Naive thymus-derived CD4-positive, alpha-beta T cell (primary cell): ENCODE results near the gene SERPINA9. TPM values are rescaled to one million over a fixed set of nuclear protein-coding genes. Genes with fewer than 3 reads are reported as not detected.

Source experiments
- ATAC-seq: fragments of 150-1000 bp; cut with Tn5 transposase; 2 replicates; pipeline ENCODE4 v1.10.0; 2021; ENCODE audit warnings: mild to moderate bottlenecking, moderate library complexity
- CTCF ChIA-PET: fragments of 350-600 bp; sonication (Branson Sonifier 250); formaldehyde crosslinking; loops from one replicate; lab custom pipeline; 2021; ENCODE audit warnings: antibody characterized with exemption; lab: Charles Lee
- POLR2A ChIA-PET: fragments of 350-600 bp; sonication (Branson Sonifier 250); formaldehyde crosslinking; loops from one replicate; lab custom pipeline; 2021; ENCODE audit warnings: antibody characterized with exemption, inconsistent platforms; lab: Charles Lee
- DNase-seq, 9 donors: peaks; one replicate each; pipeline versions ENCODE4 v3.0.0 to v3.0.0-alpha.2; 2020 to 2022; ENCODE audit warnings: mixed read lengths in 1 of 9
- H3K27ac ChIP-seq: one replicate; pipeline ENCODE4 v1.7.0; 2013; ENCODE audit warnings: mild to moderate bottlenecking, low read depth, low read length, moderate library complexity
- H3K27me3 ChIP-seq, 2 donors: one replicate each; pipeline ENCODE4 v1.7.0; 2013; ENCODE audit warnings: low read length in 2 of 2, mild to moderate bottlenecking in 2 of 2, moderate library complexity in 2 of 2; ENCODE audit not compliant: control insufficient read depth in 2 of 2, insufficient read depth in 2 of 2
- H3K36me3 ChIP-seq, 3 experiments: 1 replicate in 2 of 3; 2 replicates in 1 of 3; pipeline ENCODE4 v1.7.0; 2013; ENCODE audit warnings: low read length in 3 of 3, mild to moderate bottlenecking in 3 of 3, moderate library complexity in 1 of 3; ENCODE audit not compliant: insufficient read depth in 3 of 3, control insufficient read depth in 2 of 3
- H3K4me1 ChIP-seq, 2 donors: one replicate each; pipeline ENCODE4 v1.7.0; 2013; ENCODE audit warnings: low read length in 2 of 2, mild to moderate bottlenecking in 2 of 2, moderate library complexity in 1 of 2; ENCODE audit not compliant: control insufficient read depth in 2 of 2, insufficient read depth in 2 of 2
- H3K4me3 ChIP-seq: 2 replicates; pipeline ENCODE4 v1.7.0; 2013; ENCODE audit warnings: mild to moderate bottlenecking, low read length
- H3K9me3 ChIP-seq, 3 experiments: 1 replicate in 2 of 3; 2 replicates in 1 of 3; pipeline ENCODE4 v1.7.0; 2013; ENCODE audit warnings: low read length in 3 of 3; ENCODE audit not compliant: control insufficient read depth in 2 of 3
- H3K27ac Mint-ChIP-seq, 9 donors: one replicate each; pipeline ENCODE4 v1.8.0; 2020 to 2022; ENCODE audit warnings: mixed read lengths in 9 of 9, mild to moderate bottlenecking in 8 of 9, moderate library complexity in 5 of 9, inconsistent platforms in 2 of 9
- H3K27me3 Mint-ChIP-seq, 5 donors: one replicate each; pipeline ENCODE4 v1.8.0; 2021 to 2022; ENCODE audit warnings: mixed read lengths in 5 of 5, mild to moderate bottlenecking in 1 of 5
- H3K36me3 Mint-ChIP-seq, 5 donors: one replicate each; pipeline ENCODE4 v1.8.0; 2020 to 2022; ENCODE audit warnings: mixed read lengths in 5 of 5, mild to moderate bottlenecking in 3 of 5, inconsistent platforms in 1 of 5
- H3K4me1 Mint-ChIP-seq, 7 donors: one replicate each; pipeline ENCODE4 v1.8.0; 2020 to 2022; ENCODE audit warnings: mixed read lengths in 7 of 7, mild to moderate bottlenecking in 3 of 7, inconsistent platforms in 1 of 7
- H3K4me3 Mint-ChIP-seq, 10 donors: one replicate each; pipeline ENCODE4 v1.8.0; 2020 to 2022; ENCODE audit warnings: mild to moderate bottlenecking in 10 of 10, mixed read lengths in 10 of 10, moderate library complexity in 6 of 10, inconsistent platforms in 2 of 10
- H3K9me3 Mint-ChIP-seq, 11 donors: one replicate each; pipeline ENCODE4 v1.8.0; 2020 to 2022; ENCODE audit warnings: mixed read lengths in 11 of 11, mild to moderate bottlenecking in 4 of 11, inconsistent platforms in 1 of 11, moderate library complexity in 1 of 11
- intact Hi-C, 2 donors: fragments of 100-400 bp; cut with micrococcal nuclease; formaldehyde crosslinking; loops; one replicate each; pipeline ENCODE4 v1.15.1; 2023
- polyA plus RNA-seq, 2 donors: library from polyadenylated mRNA; unstranded; fragments of 300-500 nt; fragmentation: Illumina TruSeq; gene quantifications; one replicate each; pipeline ENCODE4 v1.2.3, GENCODE V29; 2021
- total RNA-seq, 6 experiments: library from RNA in 5 of 6; stranded (reverse) in 5 of 6; gene quantifications; 1 replicate in 5 of 6; 2 replicates in 1 of 6; pipeline ENCODE4 v1.2.3 and lab custom pipeline; 2021 to 2026

The SERPINA9 gene
- total and polyA plus RNA-seq, 7 experiments from 2014 or later = not detected

DNA sequence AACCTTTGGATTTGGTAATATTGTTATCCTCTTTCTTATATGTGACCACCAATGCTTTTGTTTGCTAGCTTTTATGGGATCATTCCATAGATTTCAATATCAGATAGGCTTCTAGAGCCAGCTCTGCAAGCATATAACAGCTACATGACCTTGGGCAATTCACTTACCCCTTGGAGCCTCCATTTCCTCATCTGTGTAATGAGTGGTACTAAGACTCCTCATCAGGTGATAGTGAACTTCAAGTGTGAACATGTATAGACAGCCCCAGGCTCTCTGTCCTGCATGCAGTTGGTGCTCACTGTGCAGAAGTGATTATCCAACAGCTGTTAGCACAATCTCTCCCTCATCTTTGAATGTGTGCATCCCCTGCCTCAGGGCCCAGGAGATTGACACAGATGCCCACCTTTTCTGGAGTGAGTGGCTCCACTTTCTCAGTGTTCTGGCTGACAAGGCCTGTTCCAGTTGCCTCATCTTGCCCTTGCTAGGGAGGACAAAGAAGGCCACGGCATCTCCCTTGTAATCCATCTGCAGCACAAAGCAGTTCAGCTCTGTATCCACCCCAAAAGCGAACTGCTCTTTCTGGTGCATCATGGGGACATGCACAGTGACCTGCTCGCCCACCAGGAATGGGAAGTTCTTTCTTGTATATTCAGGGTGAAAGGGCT, 9.2 kb downstream of the SERPINA9 start:
- peaks cover 0 to 10% (median 0%) of the 10 kb centered on the region in 3 experiments for H3K9me3 ChIP-seq
- ATAC-seq (no peak), DNase-seq (no peak)
- H3K27me3 ChIP-seq = no peaks in the 10 kb centered on the region
- Mint-ChIP-seq H3K4me3 (no peak overlapping the region), H3K36me3 (peaks cover 0 to 7% (median 0%) of the 10 kb centered on the region in 5 donors), H3K9me3 (peaks cover 6 to 31% (median 16%) of the 10 kb centered on the region in 11 donors), H3K27ac (no peak overlapping the region), H3K4me1 (no peaks in the 10 kb centered on the region), H3K27me3 (peaks cover 0 to 43% (median 18%) of the 10 kb centered on the region in 5 donors)
- POLR2A ChIA-PET = no interaction called here
- CTCF ChIA-PET = no interaction called here
- no peak overlapping the region for H3K4me3 ChIP-seq
- no peaks in the 10 kb centered on the region for H3K4me1 ChIP-seq
- intact Hi-C loops = no loop called here
- no peaks in the 10 kb centered on the region for H3K36me3 ChIP-seq
- H3K27ac ChIP-seq = no peak overlapping the region

DNA sequence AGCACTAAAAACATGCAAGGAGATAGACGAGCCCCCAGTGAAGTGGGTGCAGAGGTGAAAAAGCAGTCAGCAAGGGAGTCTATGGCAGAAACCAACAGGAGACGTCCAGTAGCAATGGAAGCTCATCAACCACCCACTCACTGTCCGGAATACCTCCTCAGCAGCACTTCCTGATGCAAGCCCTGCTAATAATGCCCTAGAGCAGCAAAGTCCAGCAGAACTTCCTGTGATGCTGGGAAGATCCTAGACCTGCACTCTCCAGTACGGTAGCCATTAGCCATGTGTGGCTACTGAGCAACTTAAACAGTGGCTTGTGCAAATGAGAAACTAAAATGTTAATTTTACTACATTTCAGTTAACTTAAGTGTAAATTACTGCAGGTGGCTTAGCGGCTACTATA, 11.0 kb downstream of the SERPINA9 start:
- no peaks in the 10 kb centered on the region for H3K36me3 ChIP-seq
- H3K27me3 ChIP-seq = no peaks in the 10 kb centered on the region
- H3K9me3 ChIP-seq = peaks cover 0 to 10% (median 0%) of the 10 kb centered on the region in 3 experiments
- Mint-ChIP-seq H3K27ac (no peak overlapping the region), H3K36me3 (peaks cover 0 to 7% (median 0%) of the 10 kb centered on the region in 5 donors), H3K9me3 (peaks cover 6 to 31% (median 18%) of the 10 kb centered on the region in 11 donors), H3K27me3 (peaks cover 0 to 53% (median 20%) of the 10 kb centered on the region in 5 donors), H3K4me3 (no peak overlapping the region), H3K4me1 (peaks cover 0 to 2% (median 0%) of the 10 kb centered on the region in 7 donors)
- no peak overlapping the region for H3K27ac ChIP-seq
- ATAC-seq = no peak
- no peak for DNase-seq
- no peak overlapping the region for H3K4me3 ChIP-seq
- POLR2A ChIA-PET = no interaction called here
- intact Hi-C loops = no loop called here
- no peaks in the 10 kb centered on the region for H3K4me1 ChIP-seq
- CTCF ChIA-PET = no interaction called here

DNA sequence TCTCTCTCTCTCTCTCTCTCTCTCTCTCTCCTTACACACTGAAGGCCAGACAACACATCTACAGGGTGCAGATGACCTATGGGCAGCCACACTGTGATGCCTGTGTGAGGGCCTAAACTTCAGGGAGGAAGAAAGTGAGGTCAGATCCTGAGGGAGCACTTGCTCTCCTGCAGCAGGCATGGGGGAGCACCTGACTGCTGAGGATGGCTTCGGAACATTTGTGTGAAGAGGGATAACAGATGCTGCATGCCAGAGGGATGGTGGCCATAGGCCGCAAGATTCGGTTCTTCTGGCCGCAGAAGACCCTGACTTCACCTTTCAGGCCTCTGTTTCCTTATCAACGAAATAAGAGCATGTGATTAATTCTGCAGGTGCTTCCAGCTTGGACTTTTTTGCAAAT, 11.7 kb downstream of the SERPINA9 start:
- no peak for ATAC-seq
- no peaks in the 10 kb centered on the region for H3K36me3 ChIP-seq
- intact Hi-C loops = no loop called here
- no peak overlapping the region for H3K27ac Mint-ChIP-seq
- H3K9me3 ChIP-seq = peaks cover 0 to 10% (median 0%) of the 10 kb centered on the region in 3 experiments
- no peaks in the 10 kb centered on the region for H3K27me3 ChIP-seq
- H3K27me3 Mint-ChIP-seq = peaks cover 0 to 54% (median 24%) of the 10 kb centered on the region in 5 donors
- no peak overlapping the region for H3K27ac ChIP-seq
- ChIA-PET CTCF (no interaction called here), POLR2A (no interaction called here)
- peaks cover 0 to 2% (median 0%) of the 10 kb centered on the region in 7 donors for H3K4me1 Mint-ChIP-seq
- H3K9me3 Mint-ChIP-seq = peaks cover 6 to 31% (median 18%) of the 10 kb centered on the region in 11 donors
- no peak overlapping the region for H3K4me3 ChIP-seq
- peaks cover 0 to 7% (median 0%) of the 10 kb centered on the region in 5 donors for H3K36me3 Mint-ChIP-seq
- H3K4me1 ChIP-seq = no peaks in the 10 kb centered on the region
- no peak for DNase-seq
- no peak overlapping the region for H3K4me3 Mint-ChIP-seq

DNA sequence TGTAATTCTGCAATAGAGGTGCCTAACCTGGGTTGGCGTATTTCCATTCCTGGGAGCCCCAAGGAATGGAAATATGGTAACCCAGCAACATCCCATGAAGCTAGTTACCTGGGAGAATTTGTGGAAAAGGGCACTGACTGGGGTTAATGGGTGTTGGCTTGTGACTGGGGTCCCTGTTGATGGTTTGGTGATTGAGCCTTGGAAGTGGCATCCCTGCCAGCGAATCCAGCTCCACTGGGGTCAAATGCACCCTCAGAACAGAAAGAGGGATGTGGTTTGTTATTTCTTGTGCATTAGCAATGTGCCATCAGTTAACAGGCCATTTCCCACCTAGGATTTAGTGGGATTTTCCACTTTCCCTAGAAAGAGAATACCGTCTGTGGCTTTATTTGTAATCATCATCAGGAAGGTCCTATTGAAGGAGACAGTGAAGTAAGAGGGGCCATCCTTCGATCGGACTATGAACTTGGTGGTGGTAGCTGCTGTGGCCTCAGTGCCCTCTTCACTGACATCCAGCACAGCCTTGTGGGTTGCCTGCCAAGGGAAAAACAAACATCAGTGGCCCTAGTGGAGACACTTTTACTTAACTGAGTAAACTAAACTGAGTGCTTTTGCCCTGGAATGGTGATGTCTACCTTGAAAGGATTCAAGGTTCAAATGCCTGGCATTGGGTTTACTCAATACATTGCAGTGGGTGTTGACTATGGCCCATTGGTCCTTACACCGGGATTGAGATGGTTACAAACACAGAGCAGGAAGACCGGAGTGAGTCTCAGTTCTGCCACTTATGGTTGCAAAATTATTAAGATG, 13.0 kb downstream of the SERPINA9 start:
- ChIA-PET CTCF (no interaction called here), POLR2A (no interaction called here)
- Histone ChIP-seq H3K36me3 (no peaks in the 10 kb centered on the region), H3K27ac (no peak overlapping the region), H3K27me3 (no peaks in the 10 kb centered on the region), H3K4me1 (no peaks in the 10 kb centered on the region), H3K9me3 (peaks cover 0 to 10% (median 0%) of the 10 kb centered on the region in 3 experiments), H3K4me3 (no peak overlapping the region)
- intact Hi-C loops = no loop called here
- ATAC-seq (no peak), DNase-seq (no peak)
- Mint-ChIP-seq H3K27ac (no peak overlapping the region), H3K9me3 (peaks cover 6 to 35% (median 18%) of the 10 kb centered on the region in 11 donors), H3K27me3 (peaks cover 0 to 55% (median 23%) of the 10 kb centered on the region in 5 donors), H3K4me3 (no peak overlapping the region), H3K4me1 (peaks cover 0 to 2% (median 0%) of the 10 kb centered on the region in 7 donors), H3K36me3 (peaks cover 0 to 7% (median 0%) of the 10 kb centered on the region in 5 donors)

DNA sequence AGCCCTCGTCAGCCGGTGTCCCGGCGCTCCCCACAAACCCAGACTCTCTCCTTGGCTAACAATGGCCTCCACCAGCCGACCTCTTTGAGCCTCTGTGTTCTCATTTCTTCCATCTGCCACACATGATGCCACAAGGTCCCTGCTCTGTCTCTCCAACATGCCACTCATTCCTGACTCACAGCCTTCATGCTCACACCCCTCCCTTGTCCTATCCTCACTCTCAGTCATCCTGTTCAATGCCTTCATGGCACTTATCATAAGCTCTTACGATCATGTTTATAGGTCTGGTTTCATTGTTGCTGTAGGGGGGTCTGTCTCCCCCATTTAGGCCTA, 13.8 kb downstream of the SERPINA9 start:
- no peak overlapping the region for H3K27ac ChIP-seq
- ChIA-PET POLR2A (no interaction called here), CTCF (no interaction called here)
- no peak overlapping the region for H3K4me3 ChIP-seq
- Mint-ChIP-seq H3K27me3 (peaks cover 6 to 55% (median 26%) of the 10 kb centered on the region in 5 donors), H3K4me3 (no peak overlapping the region), H3K36me3 (peaks cover 0 to 7% (median 0%) of the 10 kb centered on the region in 5 donors), H3K9me3 (peaks cover 6 to 42% (median 14%) of the 10 kb centered on the region in 11 donors), H3K27ac (no peak overlapping the region), H3K4me1 (peaks cover 0 to 2% (median 0%) of the 10 kb centered on the region in 7 donors)
- no peaks in the 10 kb centered on the region for H3K27me3 ChIP-seq
- intact Hi-C loops = no loop called here
- no peak for DNase-seq
- H3K4me1 ChIP-seq = no peaks in the 10 kb centered on the region
- peaks cover 0 to 10% (median 0%) of the 10 kb centered on the region in 3 experiments for H3K9me3 ChIP-seq
- no peak for ATAC-seq
- no peaks in the 10 kb centered on the region for H3K36me3 ChIP-seq

DNA sequence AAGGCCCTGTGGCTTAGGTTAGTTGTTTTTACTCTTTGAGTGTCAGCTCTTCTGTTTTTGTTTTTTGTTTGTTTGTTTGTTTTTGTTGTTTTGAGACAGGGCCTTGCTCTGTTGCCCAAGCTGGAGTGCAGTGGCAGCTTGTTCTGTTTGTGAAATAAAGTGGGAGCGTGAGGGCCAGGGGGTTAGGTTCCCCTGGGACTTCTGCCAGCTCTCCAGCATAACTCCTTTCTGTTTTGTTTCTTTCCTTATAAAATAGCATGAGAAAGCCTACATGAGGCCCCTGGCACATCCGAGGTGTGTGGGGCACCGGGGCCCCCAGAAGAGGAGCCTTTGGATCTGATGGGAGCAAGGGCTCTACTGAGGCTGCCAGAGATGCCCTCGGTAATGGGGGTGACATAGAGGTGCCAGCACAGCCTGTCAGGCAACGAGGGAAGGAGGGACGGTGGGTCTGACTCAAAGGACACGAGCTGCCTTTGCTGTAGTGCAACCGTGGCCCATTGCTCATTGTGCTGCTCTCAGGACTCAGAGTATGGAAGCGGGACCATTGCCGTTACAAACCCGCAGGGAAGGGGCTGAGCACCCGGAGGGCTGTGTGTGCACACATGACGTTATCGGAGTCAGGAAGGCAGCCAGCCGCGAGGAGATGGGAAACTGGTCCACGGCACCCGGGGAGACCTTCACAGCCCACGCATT, 14.3 kb downstream of the SERPINA9 start:
- Histone ChIP-seq H3K36me3 (no peaks in the 10 kb centered on the region), H3K27ac (no peak overlapping the region), H3K4me1 (no peaks in the 10 kb centered on the region), H3K9me3 (peaks cover 0 to 10% (median 0%) of the 10 kb centered on the region in 3 experiments), H3K4me3 (no peak overlapping the region), H3K27me3 (no peaks in the 10 kb centered on the region)
- peaks cover 10 to 49% (median 29%) of the 10 kb centered on the region in 5 donors for H3K27me3 Mint-ChIP-seq
- H3K9me3 Mint-ChIP-seq = peaks cover 6 to 42% (median 14%) of the 10 kb centered on the region in 11 donors
- DNase-seq (no peak), ATAC-seq (no peak)
- H3K4me1 Mint-ChIP-seq = peaks cover 0 to 2% (median 0%) of the 10 kb centered on the region in 7 donors
- intact Hi-C loops = no loop called here
- no peak overlapping the region for H3K4me3 Mint-ChIP-seq
- peaks cover 0 to 7% (median 0%) of the 10 kb centered on the region in 5 donors for H3K36me3 Mint-ChIP-seq
- ChIA-PET CTCF (no interaction called here), POLR2A (no interaction called here)
- H3K27ac Mint-ChIP-seq = no peak overlapping the region
